Measurements from ENCODE around the gene INPP4B.

INPP4B gene

GRCh38 chr4:142874684-142875083, 28.6 kb upstream of the INPP4B start:
- 0 out of 2 replicates have a peak, but pooled peaks have one; percentile 5 for TF ChIP-seq CTCF (conservative IDR thresholded peaks at IDR 0.05)
- H3K27ac ChIP-seq = no peak overlapping the region

GRCh38 chr4:142866685-142867084, 20.6 kb upstream of the INPP4B start:
- H3K27ac ChIP-seq = no peak overlapping the region

GRCh38 chr4:142861351-142861750, 15.2 kb upstream of the INPP4B start:
- no peak for TF ChIP-seq CTCF (conservative IDR thresholded peaks at IDR 0.05)
- H3K27ac ChIP-seq = no peak overlapping the region

More at GRCh38 chr4:142866685-142867084, 20.6 kb upstream of the INPP4B start:
- TF ChIP-seq CTCF (conservative IDR thresholded peaks at IDR 0.05) = no peak

- no peak overlapping the region for H3K27ac ChIP-seq
- TF ChIP-seq CTCF (conservative IDR thresholded peaks at IDR 0.05) = no peak
Measured at GRCh38 chr4:142858965-142859364, 12.9 kb upstream of the INPP4B start.

- TF ChIP-seq CTCF (conservative IDR thresholded peaks at IDR 0.05) = no peak
- no peak overlapping the region for H3K27ac ChIP-seq
Measured at GRCh38 chr4:142858446-142858845, 12.3 kb upstream of the INPP4B start.

GRCh38 chr4:142856576-142856975, 10.5 kb upstream of the INPP4B start:
- no peak overlapping the region for H3K27ac ChIP-seq
- no peak for TF ChIP-seq CTCF (conservative IDR thresholded peaks at IDR 0.05)

- H3K27ac ChIP-seq = no peak overlapping the region
- TF ChIP-seq CTCF (conservative IDR thresholded peaks at IDR 0.05) = peak; percentile 33
Measured at GRCh38 chr4:142850478-142850877, 4.4 kb upstream of the INPP4B start.
